Epithelial cell of esophagus (primary cell): ENCODE measurements around the gene TFEB.

Experiments
- DNase-seq: peaks from one replicate; pipeline ENCODE4 v3.0.0; 2010; ENCODE audit warnings: low read depth
- H3K4me3 ChIP-seq: 2 replicates; pipeline ENCODE4 v1.5.1; 2011; ENCODE audit warnings: mild to moderate bottlenecking, low read length, control low read depth
- TF ChIP-seq, protein P1 (sequence below): IDR thresholded peaks from 2 replicates; pipeline ENCODE4 v1.5.1; 2011; ENCODE audit warnings: low read depth, mild to moderate bottlenecking, low read length, control low read depth, inconsistent platforms; ENCODE audit not compliant: insufficient read depth; ENCODE audit errors: missing control alignments

TFEB gene

DNA sequence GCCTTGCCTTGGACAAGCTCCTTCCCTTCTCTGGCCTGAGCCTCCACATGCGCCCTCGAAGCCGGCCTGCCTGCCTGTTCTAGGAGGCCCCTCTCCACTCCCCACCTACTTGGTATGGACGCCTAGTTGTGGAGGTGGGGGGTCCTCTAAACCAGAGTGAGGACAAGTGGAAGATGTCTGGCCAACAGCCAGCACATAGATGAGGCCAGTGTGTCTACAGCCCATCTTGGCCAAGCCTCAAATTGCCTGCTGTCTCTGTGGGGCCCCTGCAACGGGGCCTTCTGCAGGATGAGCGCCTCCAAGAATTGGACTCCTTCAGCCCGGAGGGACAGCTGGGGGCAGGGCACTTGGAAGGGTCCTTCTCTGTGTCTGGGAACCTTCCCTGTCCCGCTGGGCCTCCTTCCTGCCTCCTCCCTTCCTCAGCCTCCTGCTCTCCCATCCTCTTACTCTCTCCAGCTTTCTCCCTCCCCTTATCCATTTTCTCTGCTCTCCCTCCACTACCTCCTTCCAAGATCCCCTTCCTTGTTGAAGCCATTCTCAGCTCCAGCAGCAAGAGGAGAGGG, 95.5 kb downstream of the TFEB start:
- H3K4me3 ChIP-seq = no peak overlapping the region
- TF ChIP-seq, protein P1, sequence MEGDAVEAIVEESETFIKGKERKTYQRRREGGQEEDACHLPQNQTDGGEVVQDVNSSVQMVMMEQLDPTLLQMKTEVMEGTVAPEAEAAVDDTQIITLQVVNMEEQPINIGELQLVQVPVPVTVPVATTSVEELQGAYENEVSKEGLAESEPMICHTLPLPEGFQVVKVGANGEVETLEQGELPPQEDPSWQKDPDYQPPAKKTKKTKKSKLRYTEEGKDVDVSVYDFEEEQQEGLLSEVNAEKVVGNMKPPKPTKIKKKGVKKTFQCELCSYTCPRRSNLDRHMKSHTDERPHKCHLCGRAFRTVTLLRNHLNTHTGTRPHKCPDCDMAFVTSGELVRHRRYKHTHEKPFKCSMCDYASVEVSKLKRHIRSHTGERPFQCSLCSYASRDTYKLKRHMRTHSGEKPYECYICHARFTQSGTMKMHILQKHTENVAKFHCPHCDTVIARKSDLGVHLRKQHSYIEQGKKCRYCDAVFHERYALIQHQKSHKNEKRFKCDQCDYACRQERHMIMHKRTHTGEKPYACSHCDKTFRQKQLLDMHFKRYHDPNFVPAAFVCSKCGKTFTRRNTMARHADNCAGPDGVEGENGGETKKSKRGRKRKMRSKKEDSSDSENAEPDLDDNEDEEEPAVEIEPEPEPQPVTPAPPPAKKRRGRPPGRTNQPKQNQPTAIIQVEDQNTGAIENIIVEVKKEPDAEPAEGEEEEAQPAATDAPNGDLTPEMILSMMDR = no peak
- DNase-seq = no peak

DNA sequence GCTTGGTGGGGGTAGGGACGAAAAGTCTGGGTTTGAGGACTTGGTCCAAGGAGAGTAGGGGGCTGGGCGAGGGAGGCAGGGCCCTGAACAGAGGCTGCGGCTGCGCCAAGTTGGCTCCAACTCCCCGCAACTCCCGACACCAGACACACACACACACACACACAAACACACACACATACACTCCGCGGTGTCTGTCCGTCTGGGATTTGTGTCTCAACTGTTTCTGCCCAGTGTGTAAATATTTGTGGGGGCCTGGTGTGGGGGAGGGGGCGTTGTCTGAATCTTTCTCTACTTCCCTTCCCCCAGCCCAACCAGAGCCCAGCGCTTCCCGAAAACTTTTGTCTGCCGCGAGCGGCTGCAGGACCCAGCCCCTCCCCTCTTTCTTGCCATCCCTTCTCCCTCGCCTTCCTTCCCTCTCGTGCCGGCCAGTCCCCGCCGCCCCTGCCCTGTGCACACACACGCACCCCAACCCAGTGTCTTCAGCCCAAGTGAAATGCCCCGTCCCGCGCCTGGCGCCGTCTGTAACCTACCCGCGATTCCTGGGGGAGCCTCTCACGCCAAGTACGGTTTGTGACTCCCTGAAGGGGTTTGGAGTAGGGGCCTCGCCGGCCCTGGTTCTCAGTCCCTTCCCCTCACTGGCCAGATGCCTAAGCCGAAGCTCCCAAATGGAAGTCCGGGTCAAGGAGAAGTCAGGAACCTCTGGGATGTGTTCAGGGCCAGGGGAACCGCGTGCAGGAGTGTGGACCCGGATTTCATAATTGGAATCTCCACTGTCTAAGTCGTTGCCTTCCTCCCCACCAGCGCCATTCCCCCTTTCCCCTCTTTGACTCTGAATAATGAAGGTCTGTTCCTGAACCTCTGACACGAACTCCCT, 96.2 kb downstream of the TFEB start:
- H3K4me3 ChIP-seq = peak overlapping the region; percentile 86
- peak; percentile 28 for DNase-seq
- TF ChIP-seq, protein P1 = no peak

DNA sequence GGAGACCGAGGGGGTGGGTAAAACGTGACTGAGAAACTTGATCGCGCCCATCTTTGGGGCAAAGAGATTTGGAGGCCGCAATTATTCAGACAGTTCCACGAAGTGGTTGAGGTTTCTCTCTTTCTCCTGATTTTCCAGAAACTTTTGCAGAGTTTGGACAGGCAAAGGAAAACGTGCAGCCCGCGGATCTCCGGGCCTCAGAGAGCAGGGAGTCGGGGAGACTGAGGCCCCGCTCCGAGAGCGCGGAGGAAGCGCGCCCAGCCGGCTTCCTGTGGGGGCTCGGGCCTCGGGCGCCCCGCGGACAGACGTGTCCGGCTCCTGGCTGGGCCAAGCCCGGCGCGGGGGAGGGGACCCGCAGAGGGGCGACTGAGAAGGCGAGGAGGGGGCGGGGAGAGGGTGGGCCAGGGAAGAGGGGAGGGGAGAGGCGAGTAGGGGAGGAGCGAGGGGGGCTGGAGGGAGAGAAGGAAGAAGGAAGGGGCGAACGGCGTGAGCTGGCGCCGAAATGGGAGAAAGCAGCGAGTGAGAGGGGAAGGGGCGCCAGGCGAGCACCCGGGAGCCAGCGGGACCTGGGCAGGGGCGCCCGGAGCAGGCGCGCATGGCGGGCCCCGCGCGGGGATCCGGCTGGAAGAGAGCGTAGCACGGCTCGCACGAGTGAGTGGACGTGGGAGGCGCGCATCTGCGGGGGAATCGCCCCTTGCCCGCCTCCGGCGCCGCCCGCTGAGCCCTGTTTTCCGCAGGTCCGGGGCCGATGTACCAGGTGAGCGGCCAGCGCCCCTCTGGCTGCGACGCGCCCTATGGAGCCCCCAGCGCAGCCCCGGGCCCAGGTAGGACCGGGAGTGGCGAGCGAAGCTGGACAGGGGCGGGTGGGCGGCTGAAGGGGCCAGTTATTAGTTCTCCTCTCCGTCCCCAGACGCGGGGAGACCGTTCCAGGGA, 97.1 kb downstream of the TFEB start, which contains the start of gene MDFI:
Gene MDFI, plus strand, starts transcription at position 467 of the 933 bp plus-strand sequence. Its CDS starts 282 bp downstream, at position 749.
- H3K4me3 ChIP-seq = peak within 1 kb of the TSS; percentile 86
- TF ChIP-seq, protein P1 = no peak
- no peak for DNase-seq

DNA sequence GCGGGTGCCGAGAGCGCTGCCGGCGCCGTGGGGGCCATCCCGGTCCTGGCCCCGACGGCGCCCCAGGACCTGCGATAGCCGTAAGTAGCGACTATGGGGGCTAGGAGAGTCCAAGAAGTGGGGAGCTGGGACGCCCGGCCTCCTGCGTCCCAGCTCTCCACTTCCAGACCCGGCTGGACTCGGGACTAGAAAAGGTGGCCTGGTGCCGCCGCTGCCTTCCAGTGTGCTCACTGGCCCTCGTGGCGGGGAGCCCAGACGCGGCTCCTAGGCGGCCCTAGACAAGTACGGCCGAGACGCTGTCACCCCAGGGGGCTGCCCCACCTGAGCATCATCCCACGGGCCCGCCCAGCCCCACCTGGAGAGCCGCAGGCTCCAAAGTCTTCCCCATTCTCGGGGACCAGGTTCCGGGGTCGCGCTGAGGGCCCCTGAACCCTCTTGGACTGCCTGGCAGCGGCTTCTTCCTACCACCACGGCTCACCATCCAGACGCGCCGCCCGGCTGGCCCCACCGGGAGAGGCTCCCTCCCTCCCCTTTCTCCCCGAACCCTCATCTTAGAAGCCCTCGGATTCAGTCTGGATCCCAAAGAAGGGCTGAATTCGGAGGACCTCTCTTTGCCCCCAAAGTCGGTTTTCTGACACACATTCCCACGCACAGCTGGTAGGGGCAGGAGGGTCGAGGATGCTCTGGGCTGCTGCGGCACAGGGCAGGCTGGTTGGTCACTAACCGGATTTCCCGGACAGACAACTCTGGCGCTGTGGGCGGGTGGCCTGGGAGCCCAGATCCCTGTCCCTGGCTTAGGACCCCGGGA, 98.0 kb downstream of the TFEB start:
- peak overlapping the region; percentile 86 for H3K4me3 ChIP-seq
- TF ChIP-seq, protein P1 = no peak
- DNase-seq = peak; percentile 50

DNA sequence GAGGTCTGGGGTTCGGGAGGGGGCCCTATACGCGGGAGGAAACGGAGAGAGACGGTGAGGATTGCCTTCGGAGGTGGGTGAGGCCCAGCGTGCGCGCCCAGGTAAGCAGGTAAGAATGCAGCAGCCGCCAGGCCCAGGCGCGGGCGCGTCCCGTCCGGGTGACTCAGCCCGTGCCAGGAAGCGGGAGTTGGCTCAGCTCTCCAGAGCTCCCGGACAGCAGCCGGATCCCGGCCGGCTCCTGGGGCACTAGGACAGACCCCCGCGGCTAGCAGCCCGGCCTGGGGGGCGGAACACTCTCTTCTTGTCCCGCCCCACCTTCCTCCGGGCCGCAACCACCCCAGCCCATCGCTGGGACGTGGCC, 98.6 kb downstream of the TFEB start:
- H3K4me3 ChIP-seq = peak overlapping the region; percentile 86
- DNase-seq = peak; percentile 95
- TF ChIP-seq, protein P1 = no peak

DNA sequence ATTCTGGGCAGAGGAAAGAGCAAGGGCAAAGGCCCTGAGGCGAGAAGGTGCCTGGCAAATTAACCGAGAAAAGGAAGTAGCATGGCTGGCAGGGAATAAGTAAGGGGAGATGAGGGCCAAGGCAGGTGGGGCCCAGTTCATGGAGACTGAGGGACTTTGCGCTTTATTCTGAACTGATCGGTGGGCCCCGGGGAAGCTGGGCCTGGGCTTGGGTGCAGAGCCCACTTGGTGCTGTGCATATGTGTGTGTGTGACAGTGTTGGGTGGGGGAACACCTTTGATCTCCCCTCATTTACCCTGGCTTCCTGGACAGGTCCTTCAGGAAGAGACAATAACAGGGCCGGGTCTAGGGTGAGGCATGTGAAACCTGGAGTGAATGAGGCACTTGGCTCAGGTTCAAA, 100.0 kb downstream of the TFEB start:
- TF ChIP-seq, protein P1 = no peak
- H3K4me3 ChIP-seq = no peak overlapping the region
- DNase-seq = no peak
